K562 (cell line): ENCODE results near the gene MAGI2. TPM values are rescaled to one million over a fixed set of nuclear protein-coding genes. Genes with fewer than 3 reads are reported as not detected.

Experiments
- ATAC-seq: fragments of 200-7000 bp; cut with Tn5 transposase; 3 replicates; pipeline ENCODE4 v1.9.1; 2020; ENCODE audit warnings: moderate library complexity
- BruUV-seq: library from RNA; stranded (reverse); fragments of 400-500 nt; replicated peaks from 2 replicates; lab custom pipeline; 2021; lab: Mats Ljungman, UMichigan
- CTCF ChIA-PET: fragments of 300-600 bp; formaldehyde crosslinking; extraction: SDS; loops from one replicate; lab custom pipeline; 2021; ENCODE audit warnings: low intra/inter-chr PET ratio; lab: Yijun Ruan, JAX
- POLR2A ChIA-PET: fragments of 300-600, 350-650 bp; sonication (Branson Sonifier 250); formaldehyde crosslinking; extraction: SDS; loops from one replicate; lab custom pipeline; 2021; ENCODE audit warnings: antibody characterized with exemption, inconsistent platforms; lab: Yijun Ruan, JAX
- DNase-seq, 4 experiments: peaks; one replicate each; pipeline versions ENCODE4 v3.0.0 to v3.0.0-alpha.2; 2011 to 2018; ENCODE audit warnings: low spot score in 3 of 4, mixed read lengths in 3 of 4; ENCODE audit errors: extremely low read depth in 1 of 4
- FAIRE-seq: peaks from 2 replicates; lab custom pipeline; 2011; peaks lifted over from hg19 to GRCh38; lab: Jason Lieb, UNC
- H2AFZ ChIP-seq: 2 replicates; pipeline ENCODE4 v1.6.0; 2011; ENCODE audit warnings: low read depth, low read length, control low read depth, inconsistent platforms
- H3K27ac ChIP-seq: fragments of 200-600 bp; 3 replicates; pipeline ENCODE4 v1.8.0; 2011; ENCODE audit warnings: low read depth, mild to moderate bottlenecking, control low read depth, inconsistent platforms, low read length, moderate library complexity, mixed read lengths; ENCODE audit errors: extremely low read depth
- H3K27me3 ChIP-seq, 2 experiments: fragments of 300-600 bp in 1 of 2; 2 replicates in 1 of 2; 3 replicates in 1 of 2; pipeline versions ENCODE4 v1.6.0 to v1.8.0; 2011; ENCODE audit warnings: inconsistent platforms in 2 of 2, low read length in 2 of 2, mild to moderate bottlenecking in 1 of 2, mixed read lengths in 1 of 2, moderate library complexity in 1 of 2; ENCODE audit not compliant: control insufficient read depth in 2 of 2, insufficient read depth in 2 of 2
- H3K36me3 ChIP-seq: fragments of 300-600 bp; 3 replicates; pipeline ENCODE4 v1.8.0; 2011; ENCODE audit warnings: mild to moderate bottlenecking, low read length, inconsistent platforms; ENCODE audit not compliant: control insufficient read depth, insufficient read depth
- H3K4me1 ChIP-seq, 2 experiments: fragments of 200-600 bp in 1 of 2; replicated peaks in 1 of 2; 2 replicates in 1 of 2; 3 replicates in 1 of 2; pipeline versions ENCODE4 v1.5.1 to v1.8.0; 2011; ENCODE audit warnings: inconsistent platforms in 2 of 2, low read length in 2 of 2, mild to moderate bottlenecking in 1 of 2, mixed read lengths in 1 of 2, moderate library complexity in 1 of 2; ENCODE audit not compliant: control insufficient read depth in 2 of 2, insufficient read depth in 2 of 2
- H3K4me2 ChIP-seq: 2 replicates; pipeline ENCODE4 v1.6.1; 2011; ENCODE audit warnings: low read length, control low read depth, inconsistent platforms, mixed read lengths; ENCODE audit not compliant: insufficient read depth
- H3K4me3 ChIP-seq: fragments of 200-600 bp; sonication (generic), shearing (Covaris generic); 2 replicates; pipeline ENCODE4 v1.5.1; 2016; ENCODE audit warnings: control low read depth, inconsistent platforms
- H3K79me2 ChIP-seq: fragments of 200-600 bp; 3 replicates; pipeline ENCODE4 v1.8.0; 2011; ENCODE audit warnings: low read length, inconsistent platforms; ENCODE audit not compliant: control insufficient read depth, insufficient read depth
- H3K9ac ChIP-seq, 2 experiments: 2 replicates each; pipeline versions ENCODE4 v1.6.0 to v1.6.1; 2011; ENCODE audit warnings: low read depth in 2 of 2, low read length in 2 of 2, control low read depth in 1 of 2, inconsistent platforms in 1 of 2, mild to moderate bottlenecking in 1 of 2, mixed read lengths in 1 of 2; ENCODE audit not compliant: insufficient read depth in 1 of 2
- H3K9me1 ChIP-seq: one replicate; pipeline ENCODE4 v1.6.0; 2011; ENCODE audit warnings: inconsistent platforms, mild to moderate bottlenecking, low read length, moderate library complexity; ENCODE audit not compliant: control insufficient read depth, insufficient read depth
- H3K9me3 ChIP-seq: replicated peaks from 2 replicates; pipeline ENCODE4 v1.5.1; 2011; ENCODE audit warnings: low read depth, low read length, inconsistent platforms; ENCODE audit not compliant: control insufficient read depth, insufficient read depth
- H4K20me1 ChIP-seq: replicated peaks from 2 replicates; pipeline ENCODE4 v1.6.1; 2011; ENCODE audit warnings: low read length, inconsistent platforms, mixed read lengths; ENCODE audit not compliant: control insufficient read depth, insufficient read depth
- GTF2E2 ChIP-seq: fragments of 200-800 bp; sonication (Bioruptor generic); IDR thresholded peaks from 2 replicates; pipeline ENCODE4 v1.6.1; 2016; ENCODE audit warnings: missing genetic modification characterization, missing compliant biosample characterization
- SMAD1 ChIP-seq: fragments of 150-350 bp; IDR thresholded peaks from 2 replicates; pipeline ENCODE4 v1.6.1; 2014; ENCODE audit warnings: low read length, low read depth; ENCODE audit not compliant: partially characterized antibody
- STAT5B ChIP-seq: fragments of 250-450 bp; sonication (Bioruptor Pico); IDR thresholded peaks from 2 replicates; pipeline ENCODE4 v1.8.0; 2021; ENCODE audit warnings: mild to moderate bottlenecking, inconsistent platforms
- ZMIZ1 ChIP-seq, 2 experiments: fragments of 150-350 bp in 1 of 2; IDR thresholded peaks; 2 replicates each; pipeline ENCODE4 v1.6.1; 2012 to 2016; ENCODE audit warnings: low read depth in 2 of 2, low read length in 2 of 2, mild to moderate bottlenecking in 1 of 2, moderate library complexity in 1 of 2
- in situ Hi-C: fragments of 300-500 bp; cut with MboI; formaldehyde crosslinking; loops from 4 replicates; pipeline ENCODE4 v1.15.0; 2018; ENCODE audit warnings: inconsistent platforms, mixed read lengths
- intact Hi-C: fragments of 100-400 bp; cut with micrococcal nuclease; formaldehyde crosslinking; loops from 2 replicates; pipeline ENCODE4 v1.14.2; 2022
- polyA plus RNA-seq, 8 experiments: library from polyadenylated mRNA; depleted of rRNA in 4 of 8; stranded (reverse) in 5 of 8; unstranded in 3 of 8; fragments of >200 nt; fragmentation: Nextera tagmentation in 2 of 8; fragmentation: Illumina TruSeq in 1 of 8; extraction: Ambion mirVana in 2 of 8; extraction: Trizol in 1 of 8; gene quantifications; 2 replicates each; pipeline versions ENCODE4 v1.2.1 to v1.2.3, GENCODE V29; 2011 to 2014; ENCODE audit warnings: inconsistent platforms in 1 of 8, missing spikeins in 1 of 8
- total RNA-seq, 7 experiments: library from RNA; depleted of rRNA in 6 of 7; stranded (reverse); fragments of >200 nt in 6 of 7; fragmentation: Illumina TruSeq in 2 of 7; extraction: Trizol in 2 of 7; gene quantifications; 2 replicates each; pipeline versions ENCODE4 v1.2.1 to v1.2.3, GENCODE V29; 2011 to 2021; ENCODE audit warnings: low replicate concordance in 1 of 7

MAGI2 gene
- total and polyA plus RNA-seq, 9 of the 15 experiments (the other 6 are each of a cell fraction or from before 2014, with no cell fraction given): 0.27 to 1.4 (median 0.70) TPM

GRCh38 chr7:78702770-78703169 is 750.7 kb downstream of the MAGI2 start:
- intact Hi-C loops: no loop called here

More at GRCh38 chr7:78702770-78703169, 750.7 kb downstream of the MAGI2 start:
- no peak overlapping the region for H3K4me2 ChIP-seq
- ATAC-seq: no peak
- H3K4me1 ChIP-seq: no peaks in the 10 kb centered on the region
- BruUV-seq: no TSS peak
- no peak overlapping the region for H3K27ac ChIP-seq
- no peak overlapping the region for H3K9ac ChIP-seq
- no peak overlapping the region for H2AFZ ChIP-seq
- TF ChIP-seq GTF2E2 (tag): no peak
- TF ChIP-seq SMAD1: no peak
- TF ChIP-seq STAT5B (CRISPR knock-in tag): no peak
- no peak for TF ChIP-seq ZMIZ1 (IDR thresholded peaks at IDR 0.05; ENCODE audit: low read depth in 2 of 2, low read length in 2 of 2)
- TF ChIP-seq, all 486 proteins: peak for 0
- FAIRE-seq (no peak), DNase-seq (no peak)
- no peaks in the 10 kb centered on the region for H3K9me1 ChIP-seq
- H3K4me3 ChIP-seq: no peak overlapping the region
- H3K9me3 ChIP-seq: no peaks in the 10 kb centered on the region
- no peaks in the 10 kb centered on the region for H4K20me1 ChIP-seq
- no peaks in the 10 kb centered on the region for H3K27me3 ChIP-seq
- CTCF ChIA-PET: no interaction called here
- H3K36me3 ChIP-seq: no peaks in the 10 kb centered on the region
- POLR2A ChIA-PET: interaction anchor here (0.7 kb wide), 1 partner anchor 128 kb away, joined by 3 read pairs; no protein-coding TSS in a partner anchor
- no peaks in the 10 kb centered on the region for H3K79me2 ChIP-seq
- in situ Hi-C loops: no loop called here
